Neuron (in vitro differentiated cells): Measurements from ENCODE around the gene HDLBP.

Source experiments
- H2AFZ ChIP-seq: one replicate; pipeline ENCODE4 v1.6.1; 2013; ENCODE audit warnings: low read depth, mild to moderate bottlenecking, inconsistent platforms, low read length, moderate library complexity
- H3K27me3 ChIP-seq: one replicate; pipeline ENCODE4 v1.6.1; 2013; ENCODE audit warnings: low read length; ENCODE audit not compliant: insufficient read depth
- H3K36me3 ChIP-seq: one replicate; pipeline ENCODE4 v1.6.1; 2013; ENCODE audit warnings: low read length; ENCODE audit not compliant: insufficient read depth
- H3K4me1 ChIP-seq: one replicate; pipeline ENCODE4 v1.6.1; 2013; ENCODE audit warnings: low read length; ENCODE audit not compliant: insufficient read depth
- H3K4me3 ChIP-seq: 2 replicates; pipeline ENCODE4 v1.5.1; 2013; ENCODE audit warnings: mild to moderate bottlenecking, low read length, moderate library complexity
- H3K9me3 ChIP-seq: one replicate; pipeline ENCODE4 v1.6.1; 2013; ENCODE audit warnings: low read length

HDLBP gene

DNA sequence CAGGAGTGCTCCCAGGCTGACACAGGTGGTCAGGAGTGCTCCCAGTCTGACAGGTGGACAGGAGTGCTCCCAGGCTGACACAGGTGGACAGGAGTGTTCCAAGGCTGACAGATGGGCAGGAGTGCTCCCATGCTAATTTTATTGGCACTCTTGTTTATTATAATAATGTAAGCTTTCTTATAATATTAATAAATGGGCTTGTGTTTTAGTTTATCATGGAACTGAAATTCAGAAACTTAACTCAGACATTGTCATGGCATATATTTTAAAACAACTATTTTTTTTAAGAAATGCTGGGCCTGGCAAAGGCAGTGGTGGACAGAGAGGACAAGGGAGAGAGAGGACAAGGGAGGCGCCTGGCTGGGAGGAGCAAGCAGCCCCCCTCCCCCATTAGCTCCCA lies 108.3 kb downstream of the HDLBP start:
- H2AFZ ChIP-seq: no peak overlapping the region
- no peaks in the 10 kb centered on the region for H3K4me1 ChIP-seq
- H3K27me3 ChIP-seq: peaks cover 2% of the 10 kb centered on the region

GRCh38 chr2:241205086-241205485 lies 110.4 kb downstream of the HDLBP start:
- no peaks in the 10 kb centered on the region for H3K36me3 ChIP-seq
- H3K27me3 ChIP-seq: peaks cover 2% of the 10 kb centered on the region
- H2AFZ ChIP-seq: no peak overlapping the region
- no peaks in the 10 kb centered on the region for H3K9me3 ChIP-seq
- no peaks in the 10 kb centered on the region for H3K4me1 ChIP-seq
- no peak overlapping the region for H3K4me3 ChIP-seq

More for the DNA sequence above, 108.3 kb downstream of the HDLBP start:
- Histone ChIP-seq H3K4me3 (no peak overlapping the region), H3K9me3 (no peaks in the 10 kb centered on the region), H3K36me3 (no peaks in the 10 kb centered on the region)

DNA sequence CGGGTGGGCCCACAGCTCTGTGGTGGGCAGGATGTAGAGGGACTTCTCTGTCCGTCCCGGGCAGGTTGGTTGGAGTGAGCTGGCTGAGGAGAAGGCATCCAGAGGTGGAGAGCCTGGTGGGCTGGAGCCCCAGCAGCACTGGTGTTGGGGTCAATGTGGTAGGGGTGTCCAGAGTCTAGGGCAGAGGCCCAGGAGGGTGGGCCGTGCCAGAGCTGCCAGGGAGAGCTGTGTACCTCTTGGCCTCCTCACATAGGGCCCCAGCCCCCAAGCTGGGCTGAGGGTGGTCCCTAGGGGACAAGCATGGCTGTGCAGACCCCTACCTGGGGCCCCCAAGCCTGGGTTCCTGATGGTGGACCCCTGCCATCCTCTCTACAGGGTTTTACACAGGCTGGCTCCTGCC lies 111.0 kb downstream of the HDLBP start:
- Histone ChIP-seq H2AFZ (no peak overlapping the region), H3K27me3 (peaks cover 5% of the 10 kb centered on the region), H3K4me3 (no peak overlapping the region), H3K4me1 (no peaks in the 10 kb centered on the region), H3K36me3 (no peaks in the 10 kb centered on the region), H3K9me3 (no peaks in the 10 kb centered on the region)

GRCh38 chr2:241204010-241204384 lies 111.5 kb downstream of the HDLBP start:
- Histone ChIP-seq H3K36me3 (no peaks in the 10 kb centered on the region), H3K4me3 (no peak overlapping the region), H3K9me3 (no peaks in the 10 kb centered on the region), H3K27me3 (peaks cover 5% of the 10 kb centered on the region), H2AFZ (no peak overlapping the region), H3K4me1 (no peaks in the 10 kb centered on the region)

GRCh38 chr2:241203218-241204009 lies 112.1 kb downstream of the HDLBP start:
- no peak overlapping the region for H3K4me3 ChIP-seq
- H3K36me3 ChIP-seq: no peaks in the 10 kb centered on the region
- no peaks in the 10 kb centered on the region for H3K9me3 ChIP-seq
- H3K27me3 ChIP-seq: peaks cover 6% of the 10 kb centered on the region
- no peak overlapping the region for H2AFZ ChIP-seq
- no peaks in the 10 kb centered on the region for H3K4me1 ChIP-seq

- Histone ChIP-seq H2AFZ (no peak overlapping the region), H3K9me3 (no peaks in the 10 kb centered on the region), H3K27me3 (peaks cover 11% of the 10 kb centered on the region), H3K36me3 (no peaks in the 10 kb centered on the region), H3K4me1 (no peaks in the 10 kb centered on the region), H3K4me3 (no peak overlapping the region)
Observed at GRCh38 chr2:241202681-241203080, 112.8 kb downstream of the HDLBP start.

DNA sequence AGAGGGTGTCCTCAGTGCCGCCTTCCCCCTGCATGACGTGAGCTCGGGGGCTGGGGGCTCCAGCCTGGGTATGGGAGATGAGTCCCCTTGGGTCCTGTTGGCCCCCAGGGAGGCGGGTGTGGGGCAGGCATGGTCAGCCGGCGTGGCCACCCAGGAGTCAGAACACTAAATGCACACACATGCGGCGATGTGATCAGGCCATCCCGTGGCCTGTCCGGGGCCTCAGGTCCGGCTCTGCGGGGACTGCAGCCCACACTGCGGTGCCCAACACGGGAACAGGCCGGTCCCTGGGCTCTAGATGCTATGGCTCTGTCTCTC lies 113.2 kb downstream of the HDLBP start:
- Histone ChIP-seq H3K36me3 (no peaks in the 10 kb centered on the region), H3K9me3 (no peaks in the 10 kb centered on the region), H3K27me3 (peaks cover 9% of the 10 kb centered on the region), H3K4me1 (no peaks in the 10 kb centered on the region), H3K4me3 (no peak overlapping the region), H2AFZ (no peak overlapping the region)

- H3K27me3 ChIP-seq: peaks cover 9% of the 10 kb centered on the region
- no peaks in the 10 kb centered on the region for H3K9me3 ChIP-seq
- H2AFZ ChIP-seq: no peak overlapping the region
- no peaks in the 10 kb centered on the region for H3K36me3 ChIP-seq
- H3K4me3 ChIP-seq: no peak overlapping the region
- no peaks in the 10 kb centered on the region for H3K4me1 ChIP-seq
Observed at GRCh38 chr2:241201445-241202267, 113.8 kb downstream of the HDLBP start.

GRCh38 chr2:241200822-241201395 lies 114.6 kb downstream of the HDLBP start:
- H2AFZ ChIP-seq: no peak overlapping the region
- H3K27me3 ChIP-seq: peaks cover 9% of the 10 kb centered on the region
- no peak overlapping the region for H3K4me3 ChIP-seq
- no peaks in the 10 kb centered on the region for H3K9me3 ChIP-seq
- peaks cover 3% of the 10 kb centered on the region for H3K4me1 ChIP-seq
- no peaks in the 10 kb centered on the region for H3K36me3 ChIP-seq

GRCh38 chr2:241199897-241200821 lies 115.3 kb downstream of the HDLBP start:
- H2AFZ ChIP-seq: no peak overlapping the region
- no peaks in the 10 kb centered on the region for H3K9me3 ChIP-seq
- H3K4me3 ChIP-seq: no peak overlapping the region
- H3K4me1 ChIP-seq: peaks cover 3% of the 10 kb centered on the region
- H3K36me3 ChIP-seq: no peaks in the 10 kb centered on the region
- H3K27me3 ChIP-seq: peaks cover 13% of the 10 kb centered on the region

DNA sequence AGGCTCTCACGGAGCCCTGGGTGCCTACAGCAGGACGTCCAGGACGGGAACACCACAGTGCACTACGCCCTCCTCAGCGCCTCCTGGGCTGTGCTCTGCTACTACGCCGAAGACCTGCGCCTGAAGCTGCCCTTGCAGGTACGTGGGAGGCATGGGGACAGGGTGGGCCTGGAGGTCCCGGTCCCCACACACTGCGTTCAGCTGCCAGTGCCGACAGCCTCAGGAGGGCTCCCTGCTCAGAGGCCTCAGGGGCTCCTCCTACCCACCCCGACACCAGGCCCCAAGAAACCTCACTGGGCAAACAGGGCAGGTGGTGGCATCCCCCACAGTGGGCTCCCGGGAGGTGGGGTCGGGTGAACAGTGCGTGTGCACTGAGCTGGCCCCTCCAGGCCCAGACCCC lies 116.2 kb downstream of the HDLBP start:
- H3K9me3 ChIP-seq: no peaks in the 10 kb centered on the region
- no peaks in the 10 kb centered on the region for H3K36me3 ChIP-seq
- H2AFZ ChIP-seq: no peak overlapping the region
- no peak overlapping the region for H3K4me3 ChIP-seq
- peaks cover 3% of the 10 kb centered on the region for H3K4me1 ChIP-seq
- peaks cover 13% of the 10 kb centered on the region for H3K27me3 ChIP-seq

GRCh38 chr2:241198381-241199279 lies 116.8 kb downstream of the HDLBP start:
- Histone ChIP-seq H2AFZ (no peak overlapping the region), H3K9me3 (no peaks in the 10 kb centered on the region), H3K4me1 (peaks cover 3% of the 10 kb centered on the region), H3K27me3 (peaks cover 13% of the 10 kb centered on the region), H3K4me3 (no peak overlapping the region), H3K36me3 (no peaks in the 10 kb centered on the region)
